HEK293T (cell line): ENCODE data around the gene CEACAM21.

ENCODE experiments used
- CTCF ChIA-PET: fragments of 350-600 bp; formaldehyde crosslinking; extraction: SDS; loops from one replicate; lab custom pipeline; 2021; ENCODE audit warnings: antibody characterized with exemption, inconsistent platforms; lab: Yijun Ruan, JAX
- POLR2A ChIA-PET: fragments of 350-600 bp; formaldehyde crosslinking; extraction: SDS; loops from one replicate; lab custom pipeline; 2020; ENCODE audit warnings: antibody characterized with exemption, inconsistent platforms; lab: Yijun Ruan, JAX
- DNase-seq: peaks from one replicate; pipeline ENCODE4 v3.0.0; 2012; ENCODE audit warnings: mixed read lengths; ENCODE audit errors: extremely low spot score
- ARNT ChIP-seq: fragments of 450-650 bp; IDR thresholded peaks from 2 replicates; pipeline ENCODE4 v1.6.1; 2017; ENCODE audit warnings: mild to moderate bottlenecking
- BHLHE40 ChIP-seq: fragments of 450-650 bp; IDR thresholded peaks from 2 replicates; pipeline ENCODE4 v1.6.1; 2016; ENCODE audit warnings: mild to moderate bottlenecking, moderate library complexity, borderline replicate concordance
- CTBP1 ChIP-seq: fragments of 450-650 bp; IDR thresholded peaks from 2 replicates; pipeline ENCODE4 v1.6.1; 2016; ENCODE audit warnings: borderline replicate concordance
- ELF4 ChIP-seq: fragments of 450-650 bp; IDR thresholded peaks from 2 replicates; pipeline ENCODE4 v1.6.1; 2017; ENCODE audit warnings: antibody characterized with exemption
- FOXA1 ChIP-seq: fragments of 450-650 bp; IDR thresholded peaks from 2 replicates; pipeline ENCODE4 v1.6.1; 2016; ENCODE audit warnings: mild to moderate bottlenecking
- FOXK2 ChIP-seq: fragments of 450-650 bp; IDR thresholded peaks from 2 replicates; pipeline ENCODE4 v1.6.1; 2016; ENCODE audit warnings: mild to moderate bottlenecking
- FOXM1 ChIP-seq: fragments of 450-650 bp; IDR thresholded peaks from 2 replicates; pipeline ENCODE4 v1.6.1; 2017; ENCODE audit warnings: mild to moderate bottlenecking, borderline replicate concordance
- HDGF ChIP-seq: fragments of 450-650 bp; IDR thresholded peaks from 2 replicates; pipeline ENCODE4 v1.6.1; 2017; ENCODE audit warnings: antibody characterized with exemption, borderline replicate concordance
- L3MBTL2 ChIP-seq: fragments of 450-650 bp; conservative IDR thresholded peaks from 2 replicates; pipeline ENCODE4 v1.6.1; 2016; ENCODE audit warnings: mild to moderate bottlenecking
- LEF1 ChIP-seq: fragments of 450-650 bp; IDR thresholded peaks from 2 replicates; pipeline ENCODE4 v1.6.1; 2017; ENCODE audit warnings: mild to moderate bottlenecking, borderline replicate concordance
- NFRKB ChIP-seq: fragments of 450-650 bp; IDR thresholded peaks from 2 replicates; pipeline ENCODE4 v1.6.1; 2016; ENCODE audit warnings: mild to moderate bottlenecking, moderate library complexity
- SP1 ChIP-seq: fragments of 450-650 bp; IDR thresholded peaks from 2 replicates; pipeline ENCODE4 v1.6.1; 2017
- SUZ12 ChIP-seq: fragments of 450-650 bp; IDR thresholded peaks from 2 replicates; pipeline ENCODE4 v1.6.1; 2016; ENCODE audit warnings: mild to moderate bottlenecking
- TARDBP ChIP-seq: fragments of 450-650 bp; IDR thresholded peaks from 2 replicates; pipeline ENCODE4 v1.6.1; 2016
- ZNF384 ChIP-seq: fragments of 450-650 bp; IDR thresholded peaks from 2 replicates; pipeline ENCODE4 v1.6.1; 2016
- TF ChIP-seq, protein P1 (sequence below): fragments of 450-650 bp; IDR thresholded peaks from 2 replicates; pipeline ENCODE4 v1.6.1; 2016

The CEACAM21 gene

DNA sequence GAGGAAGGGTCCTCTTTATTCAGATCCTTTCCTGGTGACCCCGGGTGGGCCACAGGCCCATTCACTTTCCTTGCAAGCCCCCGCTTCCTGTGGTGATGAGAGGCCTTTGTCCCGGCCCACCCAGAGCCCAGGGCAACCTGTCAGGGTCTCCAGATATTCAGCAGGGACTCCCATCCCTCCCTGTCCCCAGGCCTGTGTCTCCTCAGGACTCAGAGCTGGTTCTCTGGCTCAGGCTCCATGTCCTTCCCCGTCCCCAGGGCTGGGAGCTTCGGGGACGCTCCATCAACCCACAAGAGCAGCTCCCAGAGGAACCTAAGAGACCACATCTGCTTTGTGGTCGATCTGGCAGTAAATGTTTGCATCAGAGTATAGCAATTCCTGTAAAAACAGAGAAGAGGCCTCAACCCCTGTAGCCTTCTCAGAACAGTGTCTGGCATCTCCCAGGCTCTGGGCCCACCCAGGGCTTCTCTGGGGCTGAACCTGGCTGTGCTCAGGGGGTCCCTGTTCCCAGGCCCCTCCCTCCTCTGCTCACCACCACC is 43.1 kb downstream of the CEACAM21 start:
- ChIA-PET CTCF (no interaction called here), POLR2A (no interaction called here)
- DNase-seq: no peak
- TF ChIP-seq NFRKB: no peak
- TF ChIP-seq, protein P1, sequence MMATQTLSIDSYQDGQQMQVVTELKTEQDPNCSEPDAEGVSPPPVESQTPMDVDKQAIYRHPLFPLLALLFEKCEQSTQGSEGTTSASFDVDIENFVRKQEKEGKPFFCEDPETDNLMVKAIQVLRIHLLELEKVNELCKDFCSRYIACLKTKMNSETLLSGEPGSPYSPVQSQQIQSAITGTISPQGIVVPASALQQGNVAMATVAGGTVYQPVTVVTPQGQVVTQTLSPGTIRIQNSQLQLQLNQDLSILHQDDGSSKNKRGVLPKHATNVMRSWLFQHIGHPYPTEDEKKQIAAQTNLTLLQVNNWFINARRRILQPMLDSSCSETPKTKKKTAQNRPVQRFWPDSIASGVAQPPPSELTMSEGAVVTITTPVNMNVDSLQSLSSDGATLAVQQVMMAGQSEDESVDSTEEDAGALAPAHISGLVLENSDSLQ: no peak
- TF ChIP-seq HDGF: no peak
- TF ChIP-seq SP1: no peak

- ChIA-PET CTCF (no interaction called here), POLR2A (no interaction called here)
- DNase-seq: no peak
- TF ChIP-seq CTBP1 (no peak), SUZ12 (no peak), FOXA1 (no peak), ZNF384 (no peak)
Observed at GRCh38 chr19:41620171-41620570, 44.2 kb downstream of the CEACAM21 start.

GRCh38 chr19:41621226-41621625 is 45.3 kb downstream of the CEACAM21 start:
- CTCF ChIA-PET: no interaction called here
- POLR2A ChIA-PET: no interaction called here
- TF ChIP-seq HDGF: no peak
- TF ChIP-seq FOXK2: no peak
- no peak for TF ChIP-seq ZNF384
- no peak for TF ChIP-seq BHLHE40
- no peak for TF ChIP-seq SP1
- TF ChIP-seq ELF4: no peak
- no peak for TF ChIP-seq L3MBTL2
- TF ChIP-seq FOXA1: no peak
- TF ChIP-seq ARNT: no peak
- DNase-seq: no peak

DNA sequence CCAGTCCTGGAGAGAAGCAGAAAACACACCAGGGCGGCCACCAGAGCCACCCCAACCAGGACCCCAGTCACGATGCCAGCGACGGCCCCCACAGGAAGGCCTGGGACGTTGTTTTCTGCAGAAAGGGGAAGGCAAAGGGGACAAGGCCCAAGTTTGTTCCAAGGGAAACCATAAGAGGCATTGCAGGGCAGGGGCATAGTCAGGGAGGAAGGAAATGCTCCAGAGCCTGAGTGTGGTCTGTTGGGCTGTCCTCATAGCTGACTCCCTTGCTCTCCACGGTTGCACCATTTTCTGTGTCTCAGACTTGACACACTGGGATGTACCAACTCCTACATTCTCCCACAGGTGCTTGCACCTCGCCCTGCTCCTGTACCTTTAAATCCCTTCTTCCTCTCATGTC is 45.7 kb downstream of the CEACAM21 start:
- ChIA-PET POLR2A (no interaction called here), CTCF (no interaction called here)
- TF ChIP-seq BHLHE40 (no peak), L3MBTL2 (no peak), CTBP1 (no peak), ZNF384 (no peak), TARDBP (no peak), FOXM1 (no peak), ELF4 (no peak), LEF1 (no peak)
- DNase-seq: no peak

- no peak for DNase-seq
- CTCF ChIA-PET: no interaction called here
- POLR2A ChIA-PET: no interaction called here
- TF ChIP-seq NFRKB (no peak), SUZ12 (no peak), HDGF (no peak), ELF4 (no peak)
- TF ChIP-seq, protein P1: no peak
Observed at GRCh38 chr19:41623360-41623759, 47.4 kb downstream of the CEACAM21 start.

DNA sequence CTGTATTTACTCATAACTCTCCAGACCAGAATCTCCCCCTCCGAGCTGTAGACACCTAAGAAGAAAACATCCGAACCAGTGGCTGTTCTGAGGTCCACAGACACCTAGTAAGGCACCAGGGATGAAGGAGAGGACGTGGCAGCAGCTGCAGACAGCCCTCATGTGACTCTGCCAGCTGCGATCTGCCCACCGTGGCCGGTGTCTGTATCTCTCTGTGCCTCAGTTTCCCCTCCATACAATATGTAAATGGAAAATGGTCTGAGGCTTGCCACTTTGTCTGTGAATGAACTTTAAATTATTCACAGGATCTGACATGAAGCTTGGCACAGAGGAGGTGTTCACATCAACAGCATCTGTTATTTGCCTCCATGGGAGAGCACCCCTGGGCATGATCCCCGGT is 48.5 kb downstream of the CEACAM21 start:
- ChIA-PET POLR2A (no interaction called here), CTCF (interaction anchor here (0.7 kb wide), 1 partner anchor 82 kb away, joined by 4 read pairs; no protein-coding TSS in a partner anchor)
- TF ChIP-seq L3MBTL2 (no peak), ARNT (no peak), CTBP1 (no peak), TARDBP (no peak), FOXK2 (no peak), SUZ12 (no peak), HDGF (no peak), FOXA1 (no peak), SP1 (no peak)
- TF ChIP-seq, protein P1: no peak
- DNase-seq: no peak

DNA sequence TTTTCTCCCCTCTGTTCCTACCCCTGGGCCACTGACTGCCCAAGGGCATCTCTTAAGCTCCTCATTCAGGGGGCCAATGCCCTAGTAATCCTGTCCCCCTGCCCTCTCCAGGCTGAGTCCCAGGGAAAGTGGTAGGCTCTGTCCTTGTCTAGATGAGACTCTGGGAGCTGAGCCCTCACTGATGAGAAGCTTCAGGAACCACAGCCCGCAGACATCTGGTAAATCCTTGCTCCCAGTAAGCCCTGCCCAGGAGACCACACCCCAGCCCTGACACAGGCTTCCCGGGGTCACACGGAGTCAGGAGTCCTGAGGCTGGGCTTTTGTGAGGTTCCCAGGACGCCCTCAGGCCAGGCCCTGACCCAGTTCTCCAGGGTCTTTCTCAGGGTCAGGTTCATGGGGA is 49.0 kb downstream of the CEACAM21 start:
- DNase-seq: no peak
- ChIA-PET CTCF (interaction anchor here (0.7 kb wide), 1 partner anchor 82 kb away, joined by 4 read pairs; no protein-coding TSS in a partner anchor), POLR2A (no interaction called here)
- no peak for TF ChIP-seq NFRKB
- TF ChIP-seq LEF1: no peak
- no peak for TF ChIP-seq ARNT
- no peak for TF ChIP-seq TARDBP
- no peak for TF ChIP-seq SP1
- no peak for TF ChIP-seq FOXK2
- no peak for TF ChIP-seq HDGF
- no peak for TF ChIP-seq BHLHE40
- TF ChIP-seq L3MBTL2: no peak
- no peak for TF ChIP-seq ELF4
- TF ChIP-seq FOXM1: no peak
- TF ChIP-seq, protein P1: no peak
- no peak for TF ChIP-seq SUZ12
- no peak for TF ChIP-seq FOXA1
- no peak for TF ChIP-seq ZNF384
- no peak for TF ChIP-seq CTBP1
